Measurements from ENCODE around the gene TAB2. TPM values are rescaled to one million over a fixed set of nuclear protein-coding genes. Genes with fewer than 3 reads are reported as not detected.
"Not testable (repeated sequence)": the region's sequence is repeated elsewhere in the genome, so short reads cannot be mapped to it uniquely, and the experiment has no call there.

TAB2 gene
- total RNA-seq, 1 donor from 2014 or later = 50.6 TPM

- no peaks in the 10 kb centered on the region for H3K9me3 Mint-ChIP-seq (ENCODE audit: unreplicated experiment)
- no peak for TF ChIP-seq CTCF (IDR thresholded peaks at IDR 0.05)
- no peaks in the 10 kb centered on the region for H3K36me3 Mint-ChIP-seq (ENCODE audit: unreplicated experiment)
- H3K27me3 Mint-ChIP-seq (ENCODE audit: unreplicated experiment) = peaks cover under 1% of the 10 kb centered on the region
- H3K4me3 Mint-ChIP-seq (ENCODE audit: unreplicated experiment) = peak overlapping the region; percentile 80
- DNase-seq (ENCODE audit: extremely low spot score, unreplicated experiment) = no peak
- H3K27ac Mint-ChIP-seq (ENCODE audit: unreplicated experiment) = peak overlapping the region; percentile 84
- peaks cover 53% of the 10 kb centered on the region for H3K4me1 Mint-ChIP-seq (ENCODE audit: unreplicated experiment)
Measured at GRCh38 chr6:149319422-149319821, 1.9 kb downstream of the TAB2 start.

- not testable (repeated sequence) for H3K27me3 Mint-ChIP-seq (ENCODE audit: unreplicated experiment); DNase-seq (ENCODE audit: extremely low spot score, unreplicated experiment); H3K9me3 Mint-ChIP-seq (ENCODE audit: unreplicated experiment); H3K36me3 Mint-ChIP-seq (ENCODE audit: unreplicated experiment)
- Mint-ChIP-seq H3K4me1 (ENCODE audit: unreplicated experiment) (peaks cover 59% of the 10 kb centered on the region), H3K27ac (ENCODE audit: unreplicated experiment) (peak overlapping the region; percentile 84), H3K4me3 (ENCODE audit: unreplicated experiment) (peak overlapping the region; percentile 80)
Measured at GRCh38 chr6:149320016-149320415, 2.5 kb downstream of the TAB2 start.

GRCh38 chr6:149320796-149321195, 3.3 kb downstream of the TAB2 start:
- H3K27me3 Mint-ChIP-seq (ENCODE audit: unreplicated experiment) = no peaks in the 10 kb centered on the region
- TF ChIP-seq CTCF (IDR thresholded peaks at IDR 0.05) = no peak
- H3K27ac Mint-ChIP-seq (ENCODE audit: unreplicated experiment) = peak overlapping the region; percentile 84
- no peak overlapping the region for H3K4me3 Mint-ChIP-seq (ENCODE audit: unreplicated experiment)
- no peak for DNase-seq (ENCODE audit: extremely low spot score, unreplicated experiment)
- no peaks in the 10 kb centered on the region for H3K36me3 Mint-ChIP-seq (ENCODE audit: unreplicated experiment)
- peaks cover 67% of the 10 kb centered on the region for H3K4me1 Mint-ChIP-seq (ENCODE audit: unreplicated experiment)
- no peaks in the 10 kb centered on the region for H3K9me3 Mint-ChIP-seq (ENCODE audit: unreplicated experiment)

- Mint-ChIP-seq H3K36me3 (ENCODE audit: unreplicated experiment) (no peaks in the 10 kb centered on the region), H3K9me3 (ENCODE audit: unreplicated experiment) (no peaks in the 10 kb centered on the region), H3K4me3 (ENCODE audit: unreplicated experiment) (no peak overlapping the region), H3K27me3 (ENCODE audit: unreplicated experiment) (no peaks in the 10 kb centered on the region), H3K27ac (ENCODE audit: unreplicated experiment) (no peak overlapping the region), H3K4me1 (ENCODE audit: unreplicated experiment) (peaks cover 69% of the 10 kb centered on the region)
- TF ChIP-seq CTCF (IDR thresholded peaks at IDR 0.05) = no peak
- no peak for DNase-seq (ENCODE audit: extremely low spot score, unreplicated experiment)
Measured at GRCh38 chr6:149323353-149323752, 5.8 kb downstream of the TAB2 start.

- H3K27ac Mint-ChIP-seq (ENCODE audit: unreplicated experiment) = peak overlapping the region; percentile 36
Measured at GRCh38 chr6:149323925-149324324, 6.4 kb downstream of the TAB2 start.

More at GRCh38 chr6:149323925-149324324, 6.4 kb downstream of the TAB2 start:
- Mint-ChIP-seq H3K9me3 (ENCODE audit: unreplicated experiment) (no peaks in the 10 kb centered on the region), H3K36me3 (ENCODE audit: unreplicated experiment) (no peaks in the 10 kb centered on the region), H3K4me3 (ENCODE audit: unreplicated experiment) (no peak overlapping the region), H3K27me3 (ENCODE audit: unreplicated experiment) (no peaks in the 10 kb centered on the region), H3K4me1 (ENCODE audit: unreplicated experiment) (peaks cover 68% of the 10 kb centered on the region)
- no peak for TF ChIP-seq CTCF (IDR thresholded peaks at IDR 0.05)
- DNase-seq (ENCODE audit: extremely low spot score, unreplicated experiment) = no peak

Measured in osteocyte (in vitro differentiated cells).